Sigmoid colon (tissue), 7 donors: ENCODE data around the gene HNRNPL. TPM values are rescaled to one million over a fixed set of nuclear protein-coding genes. Genes with fewer than 3 reads are reported as not detected.

Source experiments
- DNase-seq: peaks from one replicate; pipeline ENCODE4 v3.0.0-alpha.2; 2019
- H3K27ac ChIP-seq, 4 donors: fragments of 200-600 bp; sonication (generic); one replicate each; pipeline ENCODE4 v1.5.1; 2016 to 2019; ENCODE audit warnings: mild to moderate bottlenecking in 1 of 4
- H3K27me3 ChIP-seq, 3 donors: fragments of 200-600 bp; sonication (generic); one replicate each; pipeline ENCODE4 v1.5.1; 2019; ENCODE audit warnings: mild to moderate bottlenecking in 1 of 3
- H3K36me3 ChIP-seq, 4 donors: fragments of 200-600 bp; sonication (generic); one replicate each; pipeline ENCODE4 v1.5.1; 2016 to 2019
- H3K4me1 ChIP-seq, 4 donors: fragments of 200-600 bp; sonication (generic); one replicate each; pipeline ENCODE4 v1.5.1; 2017 to 2019
- H3K4me3 ChIP-seq, 4 donors: fragments of 200-600 bp; sonication (generic); one replicate each; pipeline ENCODE4 v1.5.1; 2017 to 2019; ENCODE audit warnings: mild to moderate bottlenecking in 2 of 4, moderate library complexity in 1 of 4
- H3K9me3 ChIP-seq, 4 donors: fragments of 200-600 bp in 3 of 4; sonication (generic) in 3 of 4; one replicate each; pipeline versions ENCODE4 v1.5.1 to v1.6.1; 2013 to 2019
- CTCF ChIP-seq, 4 experiments: fragments of 450-650 bp in 3 of 4; fragments of 200-600 bp in 1 of 4; IDR thresholded peaks; one replicate each; pipeline ENCODE4 v1.5.1; 2016 to 2019; ENCODE audit warnings: antibody characterized with exemption in 4 of 4, mild to moderate bottlenecking in 3 of 4, moderate library complexity in 2 of 4
- EP300 ChIP-seq, 4 donors: sonication (generic); formaldehyde crosslinking; IDR thresholded peaks; one replicate each; pipeline ENCODE4 v1.6.1; 2017; ENCODE audit warnings: antibody characterized with exemption in 4 of 4
- POLR2A ChIP-seq, 2 donors: fragments of 450-650 bp; IDR thresholded peaks; one replicate each; pipeline ENCODE4 v1.6.1; 2016; ENCODE audit warnings: antibody characterized with exemption in 2 of 2, mild to moderate bottlenecking in 2 of 2, moderate library complexity in 2 of 2
- POLR2AphosphoS5 ChIP-seq, 4 donors: sonication (generic); formaldehyde crosslinking; IDR thresholded peaks; one replicate each; pipeline ENCODE4 v1.6.1; 2017; ENCODE audit warnings: antibody characterized with exemption in 4 of 4
- WGBS, 2 donors: extraction: QIAGEN DNeasy Blood & Tissue Kit; methylation state at CpG; one replicate each; pipeline ENCODE4 v1.1.7; 2013; 5-methylcytosine and 5-hydroxymethylcytosine counted together
- intact Hi-C: fragments of 100-400 bp; cut with DNase I; formaldehyde crosslinking; loops from one replicate; pipeline ENCODE4 v1.15.1; 2023
- polyA plus RNA-seq, 3 donors: library from polyadenylated mRNA; stranded (reverse); fragments of 200-250 nt; gene quantifications; one replicate each; pipeline ENCODE4 v1.2.3, GENCODE V29; 2013
- total RNA-seq, 4 donors: library from RNA; depleted of rRNA; stranded (reverse); fragments of >200 nt; gene quantifications; one replicate each; pipeline ENCODE4 v1.1.0, GENCODE V29; 2016
- donor health status: healthy with polysubstance abuse.
- donor health status: Bipolar disorder and iron deficiency.
- donor health status: healthy.

The HNRNPL gene
- total RNA-seq (100 to 1,000 TPM; 140 to 201 (median 171) TPM), polyA plus RNA-seq (100 to 1,000 TPM; 115 to 206 (median 129) TPM)

GRCh38 chr19:38849860-38850435 is at the start of gene HNRNPL:
TSS of gene HNRNPL (minus strand) at chr19:38849986. CDS start at chr19:38849966, 20 bp downstream.
- DNase-seq: peak; percentile 100
- intact Hi-C loops: loop anchor here (1.0 to 5.0 kb wide), 2 partner anchors 18 to 203 kb away; partner anchors contain the start of gene ACTN4
- Histone ChIP-seq H3K4me3 (peak within 1 kb of the TSS; percentile 73 to 100 (median 98)), H3K36me3 (peaks cover 20 to 28% (median 25%) of the 10 kb centered on the region in 4 donors), H3K9me3 (no peaks in the 10 kb centered on the region), H3K4me1 (peaks cover 0 to 59% (median 49%) of the 10 kb centered on the region in 4 donors), H3K27me3 (no peaks in the 10 kb centered on the region), H3K27ac (peak within 1 kb of the TSS; percentile 100)
- 0 to 1% methylated on average over 50 of the region's 50 CpGs for WGBS, 2 donors
- peak; percentile 91 to 99 (median 98) for TF ChIP-seq POLR2AphosphoS5 (IDR thresholded peaks at IDR 0.05)
- TF ChIP-seq POLR2A (IDR thresholded peaks at IDR 0.05): peak; percentile 88 to 89
- TF ChIP-seq CTCF (IDR thresholded peaks at IDR 0.05): no peak
- TF ChIP-seq EP300 (IDR thresholded peaks at IDR 0.05): peak in 1 of 4 donors; percentile 10

- DNase-seq: no peak
- Histone ChIP-seq H3K27me3 (no peaks in the 10 kb centered on the region), H3K4me3 (peak overlapping the region; percentile 58 to 90 (median 66)), H3K36me3 (no peaks in the 10 kb centered on the region), H3K27ac (peak overlapping the region; percentile 85 to 95 (median 92)), H3K4me1 (peaks cover 0 to 51% (median 37%) of the 10 kb centered on the region in 4 donors), H3K9me3 (no peaks in the 10 kb centered on the region)
- 8 to 10% methylated on average over 25 of the region's 25 CpGs for WGBS, 2 donors
- intact Hi-C loops: loop anchor here (1.0 to 5.0 kb wide), 2 partner anchors 47 to 252 kb away; partner anchors contain the start of gene ACTN4
- no peak for TF ChIP-seq CTCF (IDR thresholded peaks at IDR 0.05)
- no peak for TF ChIP-seq POLR2AphosphoS5 (IDR thresholded peaks at IDR 0.05)
- TF ChIP-seq EP300 (IDR thresholded peaks at IDR 0.05): no peak
- TF ChIP-seq POLR2A (IDR thresholded peaks at IDR 0.05): no peak
Observed at GRCh38 chr19:38898788-38899446, 49.1 kb upstream of the HNRNPL start.

- no peaks in the 10 kb centered on the region for H3K27me3 ChIP-seq
- no peak for DNase-seq
- H3K27ac ChIP-seq: no peak overlapping the region
- 68 to 88% methylated on average over 9 of the region's 9 CpGs for WGBS, 2 donors
- TF ChIP-seq EP300 (IDR thresholded peaks at IDR 0.05) (no peak), POLR2A (IDR thresholded peaks at IDR 0.05) (no peak), CTCF (IDR thresholded peaks at IDR 0.05) (no peak), POLR2AphosphoS5 (IDR thresholded peaks at IDR 0.05) (no peak)
- intact Hi-C loops: loop anchor here (5.0 kb wide), 1 partner anchor 248 kb away; the partner anchor contains the start of gene ACTN4
- H3K4me3 ChIP-seq: no peak overlapping the region
- peaks cover 0 to 44% (median 28%) of the 10 kb centered on the region in 4 donors for H3K4me1 ChIP-seq
- no peaks in the 10 kb centered on the region for H3K9me3 ChIP-seq
- H3K36me3 ChIP-seq: peaks cover 0 to 24% (median 5%) of the 10 kb centered on the region in 4 donors
Observed at GRCh38 chr19:38894968-38895367, 45.2 kb upstream of the HNRNPL start.

- H3K4me1 ChIP-seq: peaks cover 0 to 39% (median 22%) of the 10 kb centered on the region in 4 donors
- no peak overlapping the region for H3K27ac ChIP-seq
- H3K36me3 ChIP-seq: peaks cover 10 to 41% (median 19%) of the 10 kb centered on the region in 4 donors
- no peak for DNase-seq
- no peak overlapping the region for H3K4me3 ChIP-seq
- no peaks in the 10 kb centered on the region for H3K9me3 ChIP-seq
- H3K27me3 ChIP-seq: no peaks in the 10 kb centered on the region
- 92 to 96% methylated on average over 14 of the region's 14 CpGs for WGBS, 2 donors
- TF ChIP-seq CTCF (IDR thresholded peaks at IDR 0.05) (no peak), POLR2AphosphoS5 (IDR thresholded peaks at IDR 0.05) (no peak), POLR2A (IDR thresholded peaks at IDR 0.05) (no peak), EP300 (IDR thresholded peaks at IDR 0.05) (no peak)
- intact Hi-C loops: no loop called here
Observed at GRCh38 chr19:38893341-38893771, 43.6 kb upstream of the HNRNPL start.
